Measurements from ENCODE around the gene FANCE. TPM values are rescaled to one million over a fixed set of nuclear protein-coding genes. Genes with fewer than 3 reads are reported as not detected.

Gene FANCE
- total RNA-seq, 1 experiment from 2014 or later = 19.2 TPM

- Histone ChIP-seq H3K27me3 (replicated peaks; ENCODE audit: insufficient read depth, low read depth, low read length, poor library complexity) (no peaks in the 10 kb centered on the region), H3K36me3 (ENCODE audit: insufficient read depth, low read length, poor library complexity, severe bottlenecking) (peaks cover 66% of the 10 kb centered on the region), H3K9me3 (ENCODE audit: low read depth, low read length, poor library complexity, severe bottlenecking) (no peaks in the 10 kb centered on the region), H3K4me1 (ENCODE audit: insufficient read depth, low read length, poor library complexity, severe bottlenecking) (peaks cover 17% of the 10 kb centered on the region), H3K4me3 (ENCODE audit: low read depth, low read length, poor library complexity, severe bottlenecking) (peak within 1 kb of the TSS; percentile 99), H3K27ac (ENCODE audit: low read depth, low read length, poor library complexity, severe bottlenecking) (peak within 1 kb of the TSS; percentile 99)
- POLR2A ChIA-PET (ENCODE audit: low non-redundant PET) = no interaction called here
- intact Hi-C loops (cut with micrococcal nuclease; ENCODE audit: unreplicated experiment) = loop anchor here (5.0 kb wide), 1 partner anchor 126 kb away; the partner anchor contains the start of gene PPARD
- DNase-seq (ENCODE audit: low spot score) = peak; percentile 97
- CTCF ChIA-PET = interaction anchor here (0.8 to 1.2 kb wide), 3 partner anchors 16 to 49 kb away, joined by 3 to 4 read pairs (median 4); partner anchors contain the start of gene FANCE
- BruUV-seq (replicated peaks) = no TSS peak
- TF ChIP-seq EZH2 (IDR thresholded peaks at IDR 0.05; ENCODE audit: borderline replicate concordance, low read depth, low read length, poor library complexity, severe bottlenecking) (no peak), CTCF (conservative IDR thresholded peaks at IDR 0.05; ENCODE audit: low read depth, low read length) (peak; percentile 99)
Observed at GRCh38 chr6:35468181-35468979, 16.2 kb downstream of the FANCE start, which contains the start of gene RPL10A. RPL10A (plus strand) TSS chr6:35468401; CDS start chr6:35468435, 34 bp downstream.

- Histone ChIP-seq H3K36me3 (ENCODE audit: insufficient read depth, low read length, poor library complexity, severe bottlenecking) (peaks cover 67% of the 10 kb centered on the region), H3K4me1 (ENCODE audit: insufficient read depth, low read length, poor library complexity, severe bottlenecking) (peaks cover 17% of the 10 kb centered on the region), H3K4me3 (ENCODE audit: low read depth, low read length, poor library complexity, severe bottlenecking) (peak overlapping the region; percentile 99), H3K27ac (ENCODE audit: low read depth, low read length, poor library complexity, severe bottlenecking) (peak overlapping the region; percentile 99), H3K9me3 (ENCODE audit: low read depth, low read length, poor library complexity, severe bottlenecking) (no peaks in the 10 kb centered on the region), H3K27me3 (replicated peaks; ENCODE audit: insufficient read depth, low read depth, low read length, poor library complexity) (no peaks in the 10 kb centered on the region)
- TF ChIP-seq CTCF (conservative IDR thresholded peaks at IDR 0.05; ENCODE audit: low read depth, low read length) (no peak), EZH2 (IDR thresholded peaks at IDR 0.05; ENCODE audit: borderline replicate concordance, low read depth, low read length, poor library complexity, severe bottlenecking) (no peak)
- CTCF ChIA-PET = interaction anchor here (1.2 kb wide), 1 partner anchor 18 kb away, joined by 3 read pairs; no protein-coding TSS in a partner anchor
- intact Hi-C loops (cut with micrococcal nuclease; ENCODE audit: unreplicated experiment) = loop anchor here (5.0 kb wide), 1 partner anchor 127 kb away; the partner anchor contains the start of gene PPARD
- no peak for DNase-seq (ENCODE audit: low spot score)
- BruUV-seq (replicated peaks) = no TSS peak
- POLR2A ChIA-PET (ENCODE audit: low non-redundant PET) = no interaction called here
Observed at GRCh38 chr6:35468980-35469750, 17.0 kb downstream of the FANCE start.

Data from A673 (cell line).